ENCODE data around the gene PASD1.

Gene PASD1

GRCh38 chrX:151596282-151596681 is 32.8 kb downstream of the PASD1 start:
- no peak for DNase-seq (ENCODE audit: low spot score)

DNA sequence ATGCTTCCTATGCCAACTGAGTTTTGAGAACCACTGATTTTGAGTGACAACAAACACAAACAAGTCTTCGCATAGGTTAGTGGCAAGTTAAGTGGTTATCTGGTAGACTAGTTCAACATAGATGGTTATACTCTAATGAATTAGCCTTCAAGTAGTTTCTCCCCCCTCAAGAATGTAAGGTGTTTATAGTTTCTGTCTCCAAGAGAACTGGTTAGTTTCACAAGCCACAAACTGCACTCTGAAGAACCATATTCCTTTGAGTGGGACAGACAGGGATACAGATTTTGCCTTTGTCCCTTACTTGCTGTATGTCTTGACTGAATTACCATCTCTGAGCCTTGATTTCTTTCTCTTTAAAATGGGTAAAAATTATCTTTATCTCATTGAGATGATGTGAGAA is 41.5 kb downstream of the PASD1 start:
- no peak for DNase-seq (ENCODE audit: low spot score)
- TF ChIP-seq, protein P1, sequence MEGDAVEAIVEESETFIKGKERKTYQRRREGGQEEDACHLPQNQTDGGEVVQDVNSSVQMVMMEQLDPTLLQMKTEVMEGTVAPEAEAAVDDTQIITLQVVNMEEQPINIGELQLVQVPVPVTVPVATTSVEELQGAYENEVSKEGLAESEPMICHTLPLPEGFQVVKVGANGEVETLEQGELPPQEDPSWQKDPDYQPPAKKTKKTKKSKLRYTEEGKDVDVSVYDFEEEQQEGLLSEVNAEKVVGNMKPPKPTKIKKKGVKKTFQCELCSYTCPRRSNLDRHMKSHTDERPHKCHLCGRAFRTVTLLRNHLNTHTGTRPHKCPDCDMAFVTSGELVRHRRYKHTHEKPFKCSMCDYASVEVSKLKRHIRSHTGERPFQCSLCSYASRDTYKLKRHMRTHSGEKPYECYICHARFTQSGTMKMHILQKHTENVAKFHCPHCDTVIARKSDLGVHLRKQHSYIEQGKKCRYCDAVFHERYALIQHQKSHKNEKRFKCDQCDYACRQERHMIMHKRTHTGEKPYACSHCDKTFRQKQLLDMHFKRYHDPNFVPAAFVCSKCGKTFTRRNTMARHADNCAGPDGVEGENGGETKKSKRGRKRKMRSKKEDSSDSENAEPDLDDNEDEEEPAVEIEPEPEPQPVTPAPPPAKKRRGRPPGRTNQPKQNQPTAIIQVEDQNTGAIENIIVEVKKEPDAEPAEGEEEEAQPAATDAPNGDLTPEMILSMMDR (IDR thresholded peaks at IDR 0.05; ENCODE audit: extremely low read depth, missing control alignments), result no peak

More at GRCh38 chrX:151596282-151596681, 32.8 kb downstream of the PASD1 start:
- TF ChIP-seq, protein P1 (IDR thresholded peaks at IDR 0.05; ENCODE audit: extremely low read depth, missing control alignments), result no peak

DNA sequence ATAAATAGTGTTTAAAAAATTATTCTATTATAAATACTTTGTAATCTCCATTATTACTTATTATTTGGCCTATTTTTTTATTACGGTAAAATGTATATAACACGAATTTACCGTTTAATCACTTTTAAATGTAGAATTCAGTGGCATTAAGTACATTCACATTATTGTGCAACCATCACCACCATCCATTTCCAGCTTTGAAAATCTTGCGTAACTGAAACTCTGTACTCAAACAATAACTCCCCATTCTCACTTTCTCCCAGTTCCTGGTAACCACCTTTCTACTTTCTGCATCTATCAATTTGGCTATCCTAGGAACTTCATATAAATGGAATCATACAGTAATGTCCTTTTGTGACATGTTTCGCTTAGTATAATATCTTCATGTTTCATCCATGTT is 45.7 kb downstream of the PASD1 start:
- TF ChIP-seq, protein P1 (IDR thresholded peaks at IDR 0.05; ENCODE audit: extremely low read depth, missing control alignments), result no peak
- no peak for DNase-seq (ENCODE audit: low spot score)

DNA sequence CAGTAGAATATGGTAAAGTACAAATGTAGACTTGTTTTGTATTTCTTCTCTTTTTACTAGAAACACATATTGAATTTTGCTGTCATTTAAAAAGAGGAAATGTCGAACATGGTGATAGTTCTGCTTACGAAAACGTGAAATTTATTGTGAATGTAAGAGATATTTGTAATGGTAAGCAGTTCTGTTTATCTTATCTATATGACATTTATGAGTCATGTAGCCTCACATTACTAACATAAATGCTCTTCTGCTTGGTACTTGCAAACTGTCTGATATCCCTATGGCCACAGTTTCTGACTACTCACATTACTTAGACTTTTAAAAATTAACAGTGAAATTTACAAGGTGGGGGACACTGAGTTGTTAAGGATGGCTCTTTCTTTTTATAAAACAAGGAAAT is 57.9 kb downstream of the PASD1 start:
- DNase-seq (ENCODE audit: low spot score), result no peak
- TF ChIP-seq, protein P1 (IDR thresholded peaks at IDR 0.05; ENCODE audit: extremely low read depth, missing control alignments), result no peak

DNA sequence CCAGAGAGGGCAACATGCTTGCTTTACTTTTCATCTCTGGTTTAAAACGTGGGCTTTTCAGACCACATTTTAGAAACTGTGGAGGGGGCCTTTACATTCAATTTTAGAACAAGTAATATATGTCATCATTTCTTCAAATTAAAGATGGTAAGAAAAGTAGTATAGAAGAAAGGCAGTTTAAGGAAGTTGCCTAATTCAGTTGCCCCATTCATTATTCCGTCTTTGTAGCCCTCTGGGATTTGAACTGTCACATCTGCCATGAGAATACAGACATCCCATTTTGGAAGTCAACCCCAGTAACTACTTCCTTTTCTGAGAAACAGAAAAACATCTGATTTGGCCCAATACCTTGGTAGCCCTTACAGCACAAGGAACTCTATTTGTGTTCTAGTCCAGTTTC is 61.2 kb downstream of the PASD1 start:
- DNase-seq (ENCODE audit: low spot score), result no peak
- TF ChIP-seq, protein P1 (IDR thresholded peaks at IDR 0.05; ENCODE audit: extremely low read depth, missing control alignments), result no peak

GRCh38 chrX:151631822-151632221 is 68.3 kb downstream of the PASD1 start:
- DNase-seq (ENCODE audit: low spot score), result no peak

DNA sequence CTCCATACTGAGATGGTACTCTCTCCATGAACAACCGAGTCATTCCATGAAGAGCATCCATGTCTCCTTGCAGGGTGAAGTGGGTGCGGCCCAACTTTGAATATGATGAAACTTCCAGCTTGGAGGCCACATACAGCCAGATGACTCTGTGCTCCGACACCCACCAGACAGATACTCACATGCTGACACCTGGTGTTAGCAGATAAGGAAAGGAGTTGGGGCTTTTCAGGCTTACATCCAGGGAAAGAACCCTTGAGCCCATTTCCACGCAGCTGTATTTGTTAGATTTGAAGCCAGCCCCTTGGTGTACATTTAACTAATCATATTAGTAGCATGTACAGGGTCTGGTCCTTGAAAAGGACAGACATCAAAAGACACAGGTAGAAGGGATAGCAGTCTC is 69.7 kb downstream of the PASD1 start:
- TF ChIP-seq, protein P1 (IDR thresholded peaks at IDR 0.05; ENCODE audit: extremely low read depth, missing control alignments), result no peak
- no peak for DNase-seq (ENCODE audit: low spot score)

More at GRCh38 chrX:151631822-151632221, 68.3 kb downstream of the PASD1 start:
- TF ChIP-seq, protein P1 (IDR thresholded peaks at IDR 0.05; ENCODE audit: extremely low read depth, missing control alignments), result no peak

All from GM20000 (cell line).